Spleen (tissue), 11 donors: ENCODE results near the gene HSD11B1. TPM values are rescaled to one million over a fixed set of nuclear protein-coding genes. Genes with fewer than 3 reads are reported as not detected.

Experiments
- DNase-seq: peaks from one replicate; pipeline ENCODE4 v3.0.0-alpha.2; 2020
- H3K27ac ChIP-seq, 8 donors: fragments of 200-600 bp; sonication (generic) in 7 of 8; 1 replicate in 4 of 8; 2 replicates in 4 of 8; pipeline versions ENCODE4 v1.5.0 to v1.8.0; 2016 to 2021; ENCODE audit warnings: inconsistent platforms in 4 of 8, mild to moderate bottlenecking in 4 of 8, moderate library complexity in 1 of 8
- H3K27me3 ChIP-seq, 7 donors: fragments of 200-600 bp; sonication (generic) in 6 of 7; replicated peaks in 1 of 7; 1 replicate in 4 of 7; 2 replicates in 3 of 7; pipeline versions ENCODE4 v1.5.0 to v1.8.0; 2016 to 2021; ENCODE audit warnings: inconsistent platforms in 3 of 7, mild to moderate bottlenecking in 1 of 7
- H3K36me3 ChIP-seq, 6 donors: fragments of 200-600 bp; sonication (generic) in 5 of 6; 1 replicate in 4 of 6; 2 replicates in 2 of 6; pipeline versions ENCODE4 v1.5.0 to v1.8.0; 2016 to 2021; ENCODE audit warnings: inconsistent platforms in 2 of 6
- H3K4me1 ChIP-seq, 6 donors: fragments of 200-600 bp; sonication (generic) in 5 of 6; 1 replicate in 3 of 6; 2 replicates in 3 of 6; pipeline versions ENCODE4 v1.5.0 to v1.8.0; 2016 to 2021; ENCODE audit warnings: inconsistent platforms in 3 of 6
- H3K4me3 ChIP-seq, 8 donors: fragments of 200-600 bp; sonication (generic) in 7 of 8; 1 replicate in 4 of 8; 2 replicates in 4 of 8; pipeline versions ENCODE4 v1.5.0 to v1.8.0; 2016 to 2021; ENCODE audit warnings: inconsistent platforms in 4 of 8, mild to moderate bottlenecking in 4 of 8, moderate library complexity in 2 of 8
- H3K9me3 ChIP-seq, 8 donors: fragments of 200-600 bp; sonication (generic) in 7 of 8; 1 replicate in 4 of 8; 2 replicates in 4 of 8; pipeline versions ENCODE4 v1.5.0 to v1.8.0; 2016 to 2021; ENCODE audit warnings: inconsistent platforms in 4 of 8
- CTCF ChIP-seq, 11 experiments: fragments of 200-600 bp in 7 of 11; fragments of 450-650 bp in 4 of 11; sonication (generic) in 4 of 11; IDR thresholded peaks in 8 of 11; conservative IDR thresholded peaks in 3 of 11; 1 replicate in 7 of 11; 2 replicates in 4 of 11; pipeline versions ENCODE4 v1.4.0 to v1.8.0; 2016 to 2021; ENCODE audit warnings: antibody characterized with exemption in 11 of 11, inconsistent platforms in 4 of 11, mild to moderate bottlenecking in 1 of 11
- POLR2A ChIP-seq, 3 donors: fragments of 450-650 bp; IDR thresholded peaks; one replicate each; pipeline ENCODE4 v1.5.1; 2017; ENCODE audit warnings: antibody characterized with exemption in 3 of 3, mild to moderate bottlenecking in 1 of 3
- POLR2AphosphoS5 ChIP-seq, 3 donors: sonication (generic); formaldehyde crosslinking; IDR thresholded peaks; one replicate each; pipeline ENCODE4 v1.5.1; 2017; ENCODE audit warnings: antibody characterized with exemption in 3 of 3
- WGBS, 5 donors: extraction: QIAGEN DNeasy Blood & Tissue Kit in 3 of 5; methylation state at CpG; one replicate each; pipeline versions ENCODE4 v1.1.5 to v1.1.7; 2013 to 2018; 5-methylcytosine and 5-hydroxymethylcytosine counted together
- intact Hi-C: fragments of 100-400 bp; cut with DNase I; formaldehyde crosslinking; loops from one replicate; pipeline ENCODE4 v1.15.0; 2023; ENCODE audit warnings: low total_unique reads
- polyA plus RNA-seq, 3 donors: library from polyadenylated mRNA; stranded (reverse); fragments of 200-250 nt; gene quantifications; one replicate each; pipeline ENCODE4 v1.2.1, GENCODE V29; 2013
- total RNA-seq, 7 donors: library from RNA; depleted of rRNA in 3 of 7; stranded (reverse); fragments of >200 nt in 3 of 7; fragmentation: NEBNext Ultra II Directional in 4 of 7; extraction: Animal tissue kit (Norgen Biotek cat#: 25700) in 4 of 7; gene quantifications; one replicate each; pipeline versions ENCODE4 v1.1.0 to v1.2.1, GENCODE V29; 2016 to 2021
- donor health status: healthy with polysubstance abuse.
- donor health status: DM: no; HTN: no; CAD: no; lungs with moderate emphysema.
- donor health status: DM: no; HTN: no; CAD: no.
- donor health status: Bipolar disorder and iron deficiency.
- donor health status: healthy.
- donor health status: DM: no; HTN: no; CAD: no.
- donor health status: DM: yes; HTN: yes; CAD: no.

HSD11B1 gene
- total and polyA plus RNA-seq, 10 donors: 1.8 to 14.9 (median 3.7) TPM

- WGBS, 5 donors: 80 to 94% (median 92%) methylated on average over 3 of the region's 3 CpGs
- intact Hi-C loops: no loop called here
- Histone ChIP-seq H3K9me3 (no peaks in the 10 kb centered on the region), H3K4me1 (peaks cover 0 to 4% (median 0%) of the 10 kb centered on the region in 6 donors), H3K4me3 (no peak overlapping the region), H3K36me3 (no peaks in the 10 kb centered on the region), H3K27me3 (no peaks in the 10 kb centered on the region), H3K27ac (no peak overlapping the region)
- TF ChIP-seq POLR2A (IDR thresholded peaks at IDR 0.05) (no peak), POLR2AphosphoS5 (IDR thresholded peaks at IDR 0.05) (no peak), CTCF (IDR thresholded peaks at IDR 0.05 in 8 of 11, conservative IDR thresholded peaks at IDR 0.05 in 3 of 11) (no peak)
- no peak for DNase-seq
Measured at GRCh38 chr1:209741193-209741592, 36.5 kb downstream of the HSD11B1 start.

- no peak for DNase-seq
- H3K27me3 ChIP-seq: no peaks in the 10 kb centered on the region
- WGBS, 5 donors: 70 to 79% (median 76%) methylated on average over 2 of the region's 2 CpGs
- H3K4me1 ChIP-seq: peaks cover 0 to 7% (median under 1%) of the 10 kb centered on the region in 6 donors
- intact Hi-C loops: no loop called here
- no peaks in the 10 kb centered on the region for H3K9me3 ChIP-seq
- TF ChIP-seq CTCF (IDR thresholded peaks at IDR 0.05 in 8 of 11, conservative IDR thresholded peaks at IDR 0.05 in 3 of 11): no peak
- TF ChIP-seq POLR2A (IDR thresholded peaks at IDR 0.05): no peak
- no peak for TF ChIP-seq POLR2AphosphoS5 (IDR thresholded peaks at IDR 0.05)
- H3K36me3 ChIP-seq: no peaks in the 10 kb centered on the region
- H3K27ac ChIP-seq: peak overlapping the region in 5 of 8 donors; percentile 35 to 59 (median 50)
- H3K4me3 ChIP-seq: no peak overlapping the region
Measured at GRCh38 chr1:209741889-209742288, 37.2 kb downstream of the HSD11B1 start.

GRCh38 chr1:209742409-209743144 lies 37.9 kb downstream of the HSD11B1 start:
- no peaks in the 10 kb centered on the region for H3K27me3 ChIP-seq
- H3K36me3 ChIP-seq: no peaks in the 10 kb centered on the region
- no peak overlapping the region for H3K4me3 ChIP-seq
- intact Hi-C loops: no loop called here
- H3K4me1 ChIP-seq: peaks cover 0 to 14% (median 7%) of the 10 kb centered on the region in 6 donors
- TF ChIP-seq POLR2AphosphoS5 (IDR thresholded peaks at IDR 0.05) (no peak), POLR2A (IDR thresholded peaks at IDR 0.05) (no peak), CTCF (IDR thresholded peaks at IDR 0.05 in 8 of 11, conservative IDR thresholded peaks at IDR 0.05 in 3 of 11) (no peak)
- H3K9me3 ChIP-seq: no peaks in the 10 kb centered on the region
- no peak for DNase-seq
- WGBS, 5 donors: 55 to 77% (median 70%) methylated on average over 8 of the region's 8 CpGs
- peak overlapping the region in 6 of 8 donors; percentile 29 to 59 (median 50) for H3K27ac ChIP-seq

- H3K27ac ChIP-seq: peak overlapping the region in 3 of 8 donors; percentile 49 to 59 (median 51)
Measured at GRCh38 chr1:209743145-209743482, 38.5 kb downstream of the HSD11B1 start.

More at GRCh38 chr1:209743145-209743482, 38.5 kb downstream of the HSD11B1 start:
- Histone ChIP-seq H3K36me3 (no peaks in the 10 kb centered on the region), H3K4me3 (no peak overlapping the region), H3K4me1 (peaks cover 2 to 20% (median 12%) of the 10 kb centered on the region in 6 donors), H3K27me3 (no peaks in the 10 kb centered on the region), H3K9me3 (no peaks in the 10 kb centered on the region)
- TF ChIP-seq POLR2AphosphoS5 (IDR thresholded peaks at IDR 0.05) (no peak), POLR2A (IDR thresholded peaks at IDR 0.05) (no peak)
- 64 to 77% (median 71%) methylated on average over 2 of the region's 2 CpGs for WGBS, 5 donors
- intact Hi-C loops: no loop called here
- no peak for DNase-seq
